ENCODE measurements around the gene HSPA1A.

HSPA1A gene

GRCh38 chr6:31775633-31776484 is 39.5 kb upstream of the HSPA1A start:
- H3K9me3 ChIP-seq (ENCODE audit: control insufficient read depth, insufficient read depth, low read length), result no peaks in the 10 kb centered on the region
- H3K27ac ChIP-seq (ENCODE audit: low read length), result no peak overlapping the region
- peaks cover 4% of the 10 kb centered on the region; the same call in 1 of the 2 replicates for H3K4me1 ChIP-seq (ENCODE audit: control insufficient read depth, insufficient read depth, low read length)
- H3K27me3 ChIP-seq (ENCODE audit: control insufficient read depth, insufficient read depth, low read length), result no peaks in the 10 kb centered on the region
- no peak overlapping the region for H3K4me3 ChIP-seq (ENCODE audit: low read length)
- DNase-seq (ENCODE audit: low read depth, low spot score), result no peak
- peaks cover 22% of the 10 kb centered on the region for H3K36me3 ChIP-seq (ENCODE audit: control insufficient read depth, insufficient read depth, low read length)
- WGBS (ENCODE audit: insufficient coverage, insufficient read length), result no CpG with 5 or more reads among the region's 32 CpGs

- WGBS (ENCODE audit: insufficient coverage, insufficient read length), result no CpG with 5 or more reads among the region's 14 CpGs
- Histone ChIP-seq H3K4me1 (ENCODE audit: control insufficient read depth, insufficient read depth, low read length) (peaks cover 4% of the 10 kb centered on the region; the same call in 1 of the 2 replicates), H3K27ac (ENCODE audit: low read length) (no peak overlapping the region), H3K9me3 (ENCODE audit: control insufficient read depth, insufficient read depth, low read length) (no peaks in the 10 kb centered on the region), H3K36me3 (ENCODE audit: control insufficient read depth, insufficient read depth, low read length) (peaks cover 28% of the 10 kb centered on the region), H3K27me3 (ENCODE audit: control insufficient read depth, insufficient read depth, low read length) (no peaks in the 10 kb centered on the region), H3K4me3 (ENCODE audit: low read length) (no peak overlapping the region)
- DNase-seq (ENCODE audit: low read depth, low spot score), result no peak
Measured at GRCh38 chr6:31776485-31776988, 38.8 kb upstream of the HSPA1A start.

GRCh38 chr6:31776989-31777666 is 38.2 kb upstream of the HSPA1A start, which contains the start of gene VWA7:
Gene VWA7 (minus strand): TSS chr6:31777328. CDS start chr6:31776779, 549 bp downstream.
- peaks cover 4% of the 10 kb centered on the region; the same call in 1 of the 2 replicates for H3K4me1 ChIP-seq (ENCODE audit: control insufficient read depth, insufficient read depth, low read length)
- peaks cover 30% of the 10 kb centered on the region for H3K36me3 ChIP-seq (ENCODE audit: control insufficient read depth, insufficient read depth, low read length)
- H3K27ac ChIP-seq (ENCODE audit: low read length), result no peak within 1 kb of the TSS
- H3K27me3 ChIP-seq (ENCODE audit: control insufficient read depth, insufficient read depth, low read length), result no peaks in the 10 kb centered on the region
- no peak within 1 kb of the TSS for H3K4me3 ChIP-seq (ENCODE audit: low read length)
- DNase-seq (ENCODE audit: low read depth, low spot score), result no peak
- no peaks in the 10 kb centered on the region for H3K9me3 ChIP-seq (ENCODE audit: control insufficient read depth, insufficient read depth, low read length)
- WGBS (ENCODE audit: insufficient coverage, insufficient read length), result no CpG with 5 or more reads among the region's 15 CpGs

GRCh38 chr6:31777667-31778050 is 37.7 kb upstream of the HSPA1A start:
- WGBS (ENCODE audit: insufficient coverage, insufficient read length), result no CpG with 5 or more reads among the region's 5 CpGs
- Histone ChIP-seq H3K4me3 (ENCODE audit: low read length) (no peak overlapping the region), H3K9me3 (ENCODE audit: control insufficient read depth, insufficient read depth, low read length) (no peaks in the 10 kb centered on the region), H3K36me3 (ENCODE audit: control insufficient read depth, insufficient read depth, low read length) (peaks cover 35% of the 10 kb centered on the region), H3K27ac (ENCODE audit: low read length) (no peak overlapping the region), H3K4me1 (ENCODE audit: control insufficient read depth, insufficient read depth, low read length) (peaks cover 4% of the 10 kb centered on the region; the same call in 1 of the 2 replicates), H3K27me3 (ENCODE audit: control insufficient read depth, insufficient read depth, low read length) (no peaks in the 10 kb centered on the region)
- no peak for DNase-seq (ENCODE audit: low read depth, low spot score)

- WGBS (ENCODE audit: insufficient coverage, insufficient read length), result no CpG with 5 or more reads among the region's 5 CpGs
- no peaks in the 10 kb centered on the region for H3K27me3 ChIP-seq (ENCODE audit: control insufficient read depth, insufficient read depth, low read length)
- H3K4me3 ChIP-seq (ENCODE audit: low read length), result no peak overlapping the region
- H3K9me3 ChIP-seq (ENCODE audit: control insufficient read depth, insufficient read depth, low read length), result no peaks in the 10 kb centered on the region
- no peak for DNase-seq (ENCODE audit: low read depth, low spot score)
- H3K4me1 ChIP-seq (ENCODE audit: control insufficient read depth, insufficient read depth, low read length), result peaks cover 4% of the 10 kb centered on the region; the same call in 1 of the 2 replicates
- H3K27ac ChIP-seq (ENCODE audit: low read length), result no peak overlapping the region
- peaks cover 36% of the 10 kb centered on the region for H3K36me3 ChIP-seq (ENCODE audit: control insufficient read depth, insufficient read depth, low read length)
Measured at GRCh38 chr6:31778193-31778592, 37.1 kb upstream of the HSPA1A start.

GRCh38 chr6:31778999-31779885 is 36.1 kb upstream of the HSPA1A start:
- no peaks in the 10 kb centered on the region for H3K27me3 ChIP-seq (ENCODE audit: control insufficient read depth, insufficient read depth, low read length)
- no peak overlapping the region for H3K27ac ChIP-seq (ENCODE audit: low read length)
- H3K4me1 ChIP-seq (ENCODE audit: control insufficient read depth, insufficient read depth, low read length), result peaks cover 4% of the 10 kb centered on the region; the same call in 1 of the 2 replicates
- H3K9me3 ChIP-seq (ENCODE audit: control insufficient read depth, insufficient read depth, low read length), result no peaks in the 10 kb centered on the region
- no peak overlapping the region for H3K4me3 ChIP-seq (ENCODE audit: low read length)
- WGBS (ENCODE audit: insufficient coverage, insufficient read length), result no CpG with 5 or more reads among the region's 43 CpGs
- H3K36me3 ChIP-seq (ENCODE audit: control insufficient read depth, insufficient read depth, low read length), result peaks cover 41% of the 10 kb centered on the region
- DNase-seq (ENCODE audit: low read depth, low spot score), result no peak

- Histone ChIP-seq H3K9me3 (ENCODE audit: control insufficient read depth, insufficient read depth, low read length) (no peaks in the 10 kb centered on the region), H3K36me3 (ENCODE audit: control insufficient read depth, insufficient read depth, low read length) (peaks cover 47% of the 10 kb centered on the region), H3K4me3 (ENCODE audit: low read length) (no peak overlapping the region), H3K27ac (ENCODE audit: low read length) (no peak overlapping the region), H3K27me3 (ENCODE audit: control insufficient read depth, insufficient read depth, low read length) (no peaks in the 10 kb centered on the region), H3K4me1 (ENCODE audit: control insufficient read depth, insufficient read depth, low read length) (peaks cover 4% of the 10 kb centered on the region; the same call in 1 of the 2 replicates)
- no CpG with 5 or more reads among the region's 10 CpGs for WGBS (ENCODE audit: insufficient coverage, insufficient read length)
- no peak for DNase-seq (ENCODE audit: low read depth, low spot score)
Measured at GRCh38 chr6:31779908-31780307, 35.4 kb upstream of the HSPA1A start.

- H3K27me3 ChIP-seq (ENCODE audit: control insufficient read depth, insufficient read depth, low read length), result no peaks in the 10 kb centered on the region
- no peak overlapping the region for H3K4me3 ChIP-seq (ENCODE audit: low read length)
- no peak for DNase-seq (ENCODE audit: low read depth, low spot score)
- H3K4me1 ChIP-seq (ENCODE audit: control insufficient read depth, insufficient read depth, low read length), result peaks cover 4% of the 10 kb centered on the region; the same call in 1 of the 2 replicates
- no peak overlapping the region for H3K27ac ChIP-seq (ENCODE audit: low read length)
- WGBS (ENCODE audit: insufficient coverage, insufficient read length), result no CpG with 5 or more reads among the region's 20 CpGs
- H3K9me3 ChIP-seq (ENCODE audit: control insufficient read depth, insufficient read depth, low read length), result no peaks in the 10 kb centered on the region
- peaks cover 53% of the 10 kb centered on the region for H3K36me3 ChIP-seq (ENCODE audit: control insufficient read depth, insufficient read depth, low read length)
Measured at GRCh38 chr6:31780507-31781243, 34.7 kb upstream of the HSPA1A start.

- Histone ChIP-seq H3K4me1 (ENCODE audit: control insufficient read depth, insufficient read depth, low read length) (peaks cover 4% of the 10 kb centered on the region; the same call in 1 of the 2 replicates), H3K27ac (ENCODE audit: low read length) (no peak overlapping the region), H3K27me3 (ENCODE audit: control insufficient read depth, insufficient read depth, low read length) (no peaks in the 10 kb centered on the region), H3K9me3 (ENCODE audit: control insufficient read depth, insufficient read depth, low read length) (no peaks in the 10 kb centered on the region), H3K36me3 (ENCODE audit: control insufficient read depth, insufficient read depth, low read length) (peaks cover 53% of the 10 kb centered on the region), H3K4me3 (ENCODE audit: low read length) (no peak overlapping the region)
- no peak for DNase-seq (ENCODE audit: low read depth, low spot score)
- WGBS (ENCODE audit: insufficient coverage, insufficient read length), result no CpG with 5 or more reads among the region's 23 CpGs
Measured at GRCh38 chr6:31781244-31782125, 33.9 kb upstream of the HSPA1A start.

Measured in iPS DF 6.9 (cell line).